VCaP (cell line): ENCODE measurements around the gene NR2C1.
"Not testable (repeated sequence)": the region's sequence is repeated elsewhere in the genome, so short reads cannot be mapped to it uniquely, and the experiment has no call there.

Source experiments
- H3K27ac ChIP-seq: fragments of 450-650 bp; 2 replicates; pipeline ENCODE4 v1.5.1; 2017
- TF ChIP-seq, protein P1 (sequence below): fragments of 450-650 bp; conservative IDR thresholded peaks from 2 replicates; pipeline ENCODE4 v1.5.1; 2017; ENCODE audit warnings: mild to moderate bottlenecking, moderate library complexity

The NR2C1 gene

DNA sequence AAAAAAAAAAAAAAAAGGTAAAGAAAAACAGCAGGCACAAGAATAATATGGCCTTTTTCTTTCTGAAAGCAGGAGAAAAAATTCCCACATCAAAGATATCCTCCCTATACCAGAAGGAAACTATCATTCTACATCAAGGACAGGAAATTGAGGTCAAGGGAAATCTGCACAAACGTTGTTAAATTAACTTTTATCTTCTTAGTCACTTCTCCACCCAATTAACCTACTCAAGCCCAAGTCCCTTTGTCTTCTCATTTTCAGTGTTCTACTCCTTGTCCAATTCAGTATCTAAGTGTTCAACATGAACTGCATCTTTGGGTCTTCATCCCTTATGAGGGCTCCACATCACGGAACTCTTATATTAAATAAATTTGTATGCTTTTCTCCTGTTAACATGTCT lies 85.6 kb downstream of the NR2C1 start:
- H3K27ac ChIP-seq: no peak overlapping the region
- TF ChIP-seq, protein P1, sequence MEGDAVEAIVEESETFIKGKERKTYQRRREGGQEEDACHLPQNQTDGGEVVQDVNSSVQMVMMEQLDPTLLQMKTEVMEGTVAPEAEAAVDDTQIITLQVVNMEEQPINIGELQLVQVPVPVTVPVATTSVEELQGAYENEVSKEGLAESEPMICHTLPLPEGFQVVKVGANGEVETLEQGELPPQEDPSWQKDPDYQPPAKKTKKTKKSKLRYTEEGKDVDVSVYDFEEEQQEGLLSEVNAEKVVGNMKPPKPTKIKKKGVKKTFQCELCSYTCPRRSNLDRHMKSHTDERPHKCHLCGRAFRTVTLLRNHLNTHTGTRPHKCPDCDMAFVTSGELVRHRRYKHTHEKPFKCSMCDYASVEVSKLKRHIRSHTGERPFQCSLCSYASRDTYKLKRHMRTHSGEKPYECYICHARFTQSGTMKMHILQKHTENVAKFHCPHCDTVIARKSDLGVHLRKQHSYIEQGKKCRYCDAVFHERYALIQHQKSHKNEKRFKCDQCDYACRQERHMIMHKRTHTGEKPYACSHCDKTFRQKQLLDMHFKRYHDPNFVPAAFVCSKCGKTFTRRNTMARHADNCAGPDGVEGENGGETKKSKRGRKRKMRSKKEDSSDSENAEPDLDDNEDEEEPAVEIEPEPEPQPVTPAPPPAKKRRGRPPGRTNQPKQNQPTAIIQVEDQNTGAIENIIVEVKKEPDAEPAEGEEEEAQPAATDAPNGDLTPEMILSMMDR: no peak

DNA sequence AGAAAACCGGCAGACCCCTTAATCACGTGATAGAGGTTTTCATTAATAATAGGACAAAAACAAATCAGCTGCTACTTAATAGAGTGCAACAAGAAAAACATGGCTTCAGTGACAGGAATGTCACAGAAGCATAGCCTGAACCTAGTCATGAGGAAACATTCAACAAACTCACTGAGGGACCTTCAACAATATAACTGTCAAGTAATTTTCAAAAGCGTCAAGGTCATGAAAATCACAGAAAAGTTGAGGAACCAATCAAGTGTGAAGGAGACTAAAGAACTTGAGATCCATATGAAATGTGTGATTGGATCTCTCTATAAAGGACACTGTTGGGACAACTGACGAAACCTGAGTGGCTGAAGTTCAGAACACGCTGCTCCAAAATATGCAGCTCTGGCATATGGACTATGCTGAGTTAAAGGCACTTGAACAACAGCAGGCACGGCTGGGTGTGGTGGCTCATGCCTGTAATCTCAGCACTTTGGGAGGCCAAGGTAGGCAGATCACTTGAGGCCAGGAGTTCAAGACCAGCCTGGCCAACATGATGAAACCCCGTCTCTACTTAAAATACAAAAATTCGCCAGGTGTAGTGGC lies 86.2 kb downstream of the NR2C1 start:
- TF ChIP-seq, protein P1: no peak
- H3K27ac ChIP-seq: no peak overlapping the region

DNA sequence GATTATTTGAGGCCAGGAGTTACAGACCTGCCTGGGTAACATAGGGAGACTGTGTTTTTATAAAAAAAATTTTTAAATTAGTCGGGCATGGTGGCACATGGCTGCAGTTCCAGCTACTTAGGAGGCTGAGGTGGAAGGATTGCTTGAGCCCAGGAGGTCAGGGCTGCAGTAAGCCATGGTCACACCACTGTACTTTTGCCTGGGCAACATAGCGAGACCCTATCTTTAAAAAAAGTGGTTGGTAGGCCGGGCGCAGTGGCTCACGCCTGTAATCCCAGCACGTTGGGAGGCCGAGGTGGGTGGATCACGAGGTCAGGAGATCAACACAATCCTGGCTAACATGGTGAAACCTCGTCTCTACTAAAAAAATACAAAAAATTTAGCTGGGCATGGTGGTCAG lies 88.3 kb downstream of the NR2C1 start:
- H3K27ac ChIP-seq: not testable (repeated sequence)

DNA sequence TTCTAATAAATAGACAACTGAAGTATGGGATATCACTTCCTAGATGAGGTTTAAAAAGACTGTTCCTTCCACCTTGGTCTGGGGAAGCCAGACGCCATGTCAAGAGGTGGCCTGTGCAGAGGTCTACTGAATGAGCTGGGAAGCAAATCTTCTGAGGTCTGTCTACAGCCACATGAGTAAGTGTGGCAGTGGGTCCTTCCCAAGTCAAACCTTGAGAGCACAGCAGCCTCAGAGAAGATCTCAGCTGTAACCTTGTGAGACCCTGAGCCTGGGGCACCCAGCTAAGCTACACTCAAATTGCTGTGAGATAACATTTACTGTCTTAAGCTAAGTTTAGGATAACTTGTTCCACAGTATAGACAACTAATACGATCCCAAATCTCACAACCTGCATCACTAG lies 90.1 kb downstream of the NR2C1 start:
- no peak overlapping the region for H3K27ac ChIP-seq
- TF ChIP-seq, protein P1: no peak

DNA sequence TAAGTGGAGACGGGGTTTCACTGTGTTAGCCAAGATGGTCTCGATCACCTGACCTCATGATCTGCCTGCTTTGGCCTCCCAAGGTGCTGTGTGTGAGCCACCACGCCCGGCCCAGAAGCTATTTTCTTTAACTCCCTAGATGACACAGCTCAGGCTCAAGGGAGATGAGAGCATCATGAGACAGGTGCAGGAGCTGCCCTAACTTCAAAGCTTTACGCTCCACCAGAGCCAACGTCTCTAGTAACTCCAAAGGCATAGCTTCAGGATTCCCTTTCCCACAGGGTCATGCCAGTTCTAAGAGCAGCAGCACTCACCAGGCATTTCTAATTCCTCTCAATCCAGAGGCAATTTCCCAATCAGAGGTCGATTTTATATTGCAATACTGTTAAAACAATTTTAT lies 91.0 kb downstream of the NR2C1 start:
- TF ChIP-seq, protein P1: no peak
- no peak overlapping the region for H3K27ac ChIP-seq

DNA sequence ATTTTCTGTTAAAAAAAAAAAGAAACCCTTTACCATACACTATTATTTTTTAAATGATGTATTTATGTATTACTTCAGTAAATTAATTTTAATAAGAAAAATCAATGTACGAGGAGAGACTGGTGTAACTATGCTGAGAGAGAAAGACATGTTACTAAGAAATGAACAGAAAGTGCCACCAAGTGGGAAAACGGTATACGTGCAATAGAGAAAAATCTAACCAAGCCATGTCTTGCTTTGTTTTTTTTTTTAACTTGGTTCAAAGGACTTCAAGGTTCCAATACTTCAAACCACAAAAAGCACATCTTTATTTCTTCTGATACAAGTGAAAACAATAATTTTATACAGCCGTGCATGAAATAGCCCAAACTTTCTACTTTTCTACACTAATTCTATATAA lies 92.8 kb downstream of the NR2C1 start:
- TF ChIP-seq, protein P1: peak; percentile 80
- peak overlapping the region; percentile 60 for H3K27ac ChIP-seq

DNA sequence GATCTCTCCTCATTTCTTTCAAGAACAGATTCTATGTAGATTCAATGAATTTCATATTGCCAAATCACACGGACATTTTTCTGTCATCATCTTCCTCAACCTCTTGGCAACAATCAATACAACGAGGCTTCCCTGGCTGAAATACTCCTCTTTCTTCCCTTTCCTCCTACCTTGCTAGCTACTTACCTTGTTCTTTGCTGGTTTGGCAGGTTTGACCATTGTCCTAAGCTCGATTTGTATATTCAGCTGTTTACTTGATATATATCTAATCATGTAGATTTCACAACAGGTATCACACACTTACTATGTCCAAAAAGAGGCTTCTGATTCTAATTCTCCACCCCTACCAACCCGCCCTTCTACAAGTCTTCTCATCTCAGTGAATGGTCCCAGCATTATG lies 93.5 kb downstream of the NR2C1 start:
- TF ChIP-seq, protein P1: no peak
- peak overlapping the region; percentile 60 for H3K27ac ChIP-seq

DNA sequence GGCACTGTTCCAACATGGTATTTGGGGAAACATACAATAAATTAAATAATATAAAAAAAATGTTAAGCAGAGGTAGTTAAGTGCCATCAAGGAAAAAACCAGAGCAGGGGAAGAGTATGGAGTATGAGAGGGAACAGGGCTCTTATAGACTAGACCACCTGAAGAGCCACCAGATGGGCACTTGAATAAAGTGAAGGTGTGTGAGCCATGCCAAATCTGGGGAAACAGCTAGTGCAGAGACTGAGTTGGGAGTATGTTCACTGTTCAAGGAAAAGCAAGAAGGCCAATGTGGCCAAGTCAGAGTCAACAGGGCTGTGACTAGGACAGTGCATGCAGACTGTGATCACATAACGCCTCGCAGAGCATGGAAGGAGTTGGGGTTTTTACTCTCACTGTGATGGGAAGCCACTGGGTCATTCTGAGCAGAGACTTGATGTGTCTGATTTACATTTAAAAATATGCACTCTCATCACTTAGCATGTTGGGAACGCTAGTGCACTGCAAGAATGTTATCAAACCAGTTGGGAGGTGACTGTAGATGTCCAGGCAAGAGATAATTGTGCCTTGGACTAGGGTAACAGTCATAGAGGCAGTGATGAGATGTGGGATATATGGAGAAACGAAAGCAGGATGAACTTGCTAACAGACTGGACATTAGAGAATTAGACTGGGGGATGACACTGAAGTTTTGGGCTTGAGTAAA lies 95.5 kb downstream of the NR2C1 start:
- H3K27ac ChIP-seq: no peak overlapping the region
- TF ChIP-seq, protein P1: no peak
